ENCODE measurements around the gene SLC24A3. TPM values are rescaled to one million over a fixed set of nuclear protein-coding genes. Genes with fewer than 3 reads are reported as not detected.

The SLC24A3 gene
- total and polyA plus RNA-seq, 4 donors, result 1.9 to 8.4 (median 5.8) TPM

- ATAC-seq (ENCODE audit: insufficient read depth, low FRiP score), result no peak
- H3K27ac ChIP-seq (ENCODE audit: low read depth in 1 of 2, low read length in 1 of 2), result no peak overlapping the region
- H3K4me3 ChIP-seq, result no peak overlapping the region
- H3K9ac ChIP-seq (ENCODE audit: insufficient read depth in 1 of 2, low read length in 2 of 2), result no peak overlapping the region
- no peaks in the 10 kb centered on the region for H3K36me3 ChIP-seq (ENCODE audit: control insufficient read depth in 4 of 4, insufficient read depth in 4 of 4, low read length in 4 of 4)
- TF ChIP-seq, protein P1, sequence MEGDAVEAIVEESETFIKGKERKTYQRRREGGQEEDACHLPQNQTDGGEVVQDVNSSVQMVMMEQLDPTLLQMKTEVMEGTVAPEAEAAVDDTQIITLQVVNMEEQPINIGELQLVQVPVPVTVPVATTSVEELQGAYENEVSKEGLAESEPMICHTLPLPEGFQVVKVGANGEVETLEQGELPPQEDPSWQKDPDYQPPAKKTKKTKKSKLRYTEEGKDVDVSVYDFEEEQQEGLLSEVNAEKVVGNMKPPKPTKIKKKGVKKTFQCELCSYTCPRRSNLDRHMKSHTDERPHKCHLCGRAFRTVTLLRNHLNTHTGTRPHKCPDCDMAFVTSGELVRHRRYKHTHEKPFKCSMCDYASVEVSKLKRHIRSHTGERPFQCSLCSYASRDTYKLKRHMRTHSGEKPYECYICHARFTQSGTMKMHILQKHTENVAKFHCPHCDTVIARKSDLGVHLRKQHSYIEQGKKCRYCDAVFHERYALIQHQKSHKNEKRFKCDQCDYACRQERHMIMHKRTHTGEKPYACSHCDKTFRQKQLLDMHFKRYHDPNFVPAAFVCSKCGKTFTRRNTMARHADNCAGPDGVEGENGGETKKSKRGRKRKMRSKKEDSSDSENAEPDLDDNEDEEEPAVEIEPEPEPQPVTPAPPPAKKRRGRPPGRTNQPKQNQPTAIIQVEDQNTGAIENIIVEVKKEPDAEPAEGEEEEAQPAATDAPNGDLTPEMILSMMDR (IDR thresholded peaks at IDR 0.05; ENCODE audit: control extremely low read depth, extremely low read depth), result no peak
- no peak for DNase-seq
- H3K9me3 ChIP-seq (ENCODE audit: control insufficient read depth in 4 of 4, insufficient read depth in 3 of 4, low read length in 3 of 4), result no peaks in the 10 kb centered on the region
- peaks cover 0 to 9% (median 5%) of the 10 kb centered on the region in 5 donors for H3K4me1 ChIP-seq (ENCODE audit: control insufficient read depth in 5 of 5, insufficient read depth in 5 of 5, low read length in 5 of 5)
- no peaks in the 10 kb centered on the region for H3K27me3 ChIP-seq (ENCODE audit: control insufficient read depth in 3 of 3, insufficient read depth in 3 of 3, low read length in 2 of 3)
- 46 to 71% methylated on average over 15 of the region's 15 CpGs for WGBS, 2 donors
Measured at GRCh38 chr20:19658137-19658536, 445.7 kb downstream of the SLC24A3 start.

GRCh38 chr20:19659448-19659847 is 447.0 kb downstream of the SLC24A3 start:
- H3K27me3 ChIP-seq (ENCODE audit: control insufficient read depth in 3 of 3, insufficient read depth in 3 of 3, low read length in 2 of 3), result no peaks in the 10 kb centered on the region
- H3K9ac ChIP-seq (ENCODE audit: insufficient read depth in 1 of 2, low read length in 2 of 2), result no peak overlapping the region
- H3K27ac ChIP-seq (ENCODE audit: low read depth in 1 of 2, low read length in 1 of 2), result no peak overlapping the region
- WGBS, 2 donors, result 76 to 88% methylated on average over 7 of the region's 7 CpGs
- no peaks in the 10 kb centered on the region for H3K9me3 ChIP-seq (ENCODE audit: control insufficient read depth in 4 of 4, insufficient read depth in 3 of 4, low read length in 3 of 4)
- DNase-seq (no peak), ATAC-seq (ENCODE audit: insufficient read depth, low FRiP score) (no peak)
- TF ChIP-seq, protein P1 (IDR thresholded peaks at IDR 0.05; ENCODE audit: control extremely low read depth, extremely low read depth), result no peak
- peaks cover 0 to 9% (median 5%) of the 10 kb centered on the region in 5 donors for H3K4me1 ChIP-seq (ENCODE audit: control insufficient read depth in 5 of 5, insufficient read depth in 5 of 5, low read length in 5 of 5)
- no peak overlapping the region for H3K4me3 ChIP-seq
- H3K36me3 ChIP-seq (ENCODE audit: control insufficient read depth in 4 of 4, insufficient read depth in 4 of 4, low read length in 4 of 4), result no peaks in the 10 kb centered on the region

- TF ChIP-seq, protein P1 (IDR thresholded peaks at IDR 0.05; ENCODE audit: control extremely low read depth, extremely low read depth), result no peak
- Histone ChIP-seq H3K4me3 (no peak overlapping the region), H3K4me1 (ENCODE audit: control insufficient read depth in 5 of 5, insufficient read depth in 5 of 5, low read length in 5 of 5) (peaks cover 0 to 9% (median 5%) of the 10 kb centered on the region in 5 donors), H3K27me3 (ENCODE audit: control insufficient read depth in 3 of 3, insufficient read depth in 3 of 3, low read length in 2 of 3) (no peaks in the 10 kb centered on the region), H3K9ac (ENCODE audit: insufficient read depth in 1 of 2, low read length in 2 of 2) (no peak overlapping the region), H3K27ac (ENCODE audit: low read depth in 1 of 2, low read length in 1 of 2) (no peak overlapping the region), H3K36me3 (ENCODE audit: control insufficient read depth in 4 of 4, insufficient read depth in 4 of 4, low read length in 4 of 4) (no peaks in the 10 kb centered on the region), H3K9me3 (ENCODE audit: control insufficient read depth in 4 of 4, insufficient read depth in 3 of 4, low read length in 3 of 4) (no peaks in the 10 kb centered on the region)
- WGBS, 2 donors, result 61% methylated on average over 9 of the region's 9 CpGs
- DNase-seq (no peak), ATAC-seq (ENCODE audit: insufficient read depth, low FRiP score) (no peak)
Measured at GRCh38 chr20:19660808-19661378, 448.5 kb downstream of the SLC24A3 start.

All from lung (tissue), 12 donors.